GM18909 (cell line): ENCODE data around the gene BMPR2.
A peak's percentile ranks its signal among the peaks of the same experiment; 100 is the strongest.

Source experiments
- ATAC-seq: cut with Tn5 transposase; IDR thresholded peaks from one replicate; pipeline ENCODE4 v1.9.1; 2021; ENCODE audit warnings: mild to moderate bottlenecking; ENCODE audit not compliant: unreplicated experiment, poor library complexity

BMPR2 gene

GRCh38 chr2:202588647-202589581 lies 212.8 kb downstream of the BMPR2 start:
- ATAC-seq: peak; percentile 84

DNA sequence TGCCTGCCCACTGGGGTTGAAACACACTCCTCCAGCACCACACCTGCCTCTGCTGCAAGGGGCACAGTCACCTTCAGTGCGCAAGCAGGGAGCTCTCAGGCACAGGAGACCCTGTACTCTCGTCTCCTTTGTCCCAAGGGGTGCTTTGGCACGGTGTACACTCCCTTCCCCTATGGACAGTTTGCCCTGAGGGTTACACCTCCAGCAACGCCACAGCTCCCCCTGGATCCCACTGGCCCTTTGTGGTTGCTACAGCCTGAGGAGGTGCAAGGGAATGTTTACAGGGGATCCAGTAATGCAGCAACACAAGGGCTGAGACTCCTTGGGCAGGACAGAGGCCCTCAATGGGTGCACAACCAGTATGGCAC lies 213.4 kb downstream of the BMPR2 start:
- ATAC-seq: no peak

DNA sequence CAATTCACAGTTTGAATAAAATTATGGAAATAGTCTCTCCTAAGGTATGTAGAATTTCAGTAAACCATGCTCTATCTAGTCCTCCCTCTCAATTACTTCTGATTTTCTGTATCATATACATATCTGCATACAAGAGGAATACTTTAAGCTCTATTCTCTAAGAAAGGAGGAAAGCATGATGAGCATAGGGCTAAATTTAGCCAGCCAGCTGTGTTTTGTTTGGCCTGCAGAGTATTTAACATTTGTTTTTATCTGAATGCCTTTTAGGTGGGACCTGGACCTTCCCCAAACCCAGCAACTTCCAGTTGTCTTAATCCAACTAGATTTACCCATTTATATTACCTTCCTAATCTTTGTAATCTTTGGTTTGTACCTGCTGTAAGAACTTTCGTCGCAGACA lies 216.4 kb downstream of the BMPR2 start:
- no peak for ATAC-seq

DNA sequence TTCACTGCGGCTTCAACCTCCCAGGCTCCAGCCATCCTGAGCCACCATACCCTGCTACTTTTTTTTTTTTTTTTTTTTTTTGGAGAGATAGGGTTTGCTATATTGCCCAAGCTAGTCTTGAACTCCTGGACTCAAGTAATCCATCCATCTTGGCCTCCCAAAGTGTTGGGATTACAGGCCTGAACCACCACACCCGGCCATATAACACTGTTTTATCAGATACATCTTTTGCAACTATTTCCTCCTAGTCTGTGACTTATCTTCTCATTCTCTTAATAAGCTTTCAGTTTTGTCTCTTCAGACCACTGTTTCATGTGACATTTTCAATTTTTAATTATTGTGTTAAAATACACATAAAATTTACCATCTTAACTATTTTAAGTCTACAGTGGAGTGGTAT lies 223.0 kb downstream of the BMPR2 start:
- ATAC-seq: no peak

DNA sequence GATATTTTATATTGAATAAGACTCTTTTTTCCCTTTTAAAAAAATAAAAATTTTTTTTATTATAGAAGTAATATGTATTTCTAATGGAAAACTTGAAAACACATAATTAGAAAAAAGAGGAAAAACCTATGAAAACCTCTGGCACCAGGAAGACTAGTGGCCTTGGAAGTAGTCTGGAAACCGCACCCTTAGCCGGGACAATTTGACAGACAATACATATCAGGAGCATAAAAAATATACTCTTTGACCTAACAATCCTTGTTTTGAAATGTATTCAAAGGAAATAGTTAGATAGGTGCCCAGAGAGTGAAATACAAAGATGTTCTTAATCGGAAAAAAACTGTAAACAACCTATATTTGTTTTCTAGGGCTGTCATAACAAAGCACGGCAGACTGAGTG lies 223.8 kb downstream of the BMPR2 start:
- ATAC-seq: no peak

- no peak for ATAC-seq
These were observed 228.6 kb downstream of the BMPR2 start for GRCh38 chr2:202604699-202605098.

DNA sequence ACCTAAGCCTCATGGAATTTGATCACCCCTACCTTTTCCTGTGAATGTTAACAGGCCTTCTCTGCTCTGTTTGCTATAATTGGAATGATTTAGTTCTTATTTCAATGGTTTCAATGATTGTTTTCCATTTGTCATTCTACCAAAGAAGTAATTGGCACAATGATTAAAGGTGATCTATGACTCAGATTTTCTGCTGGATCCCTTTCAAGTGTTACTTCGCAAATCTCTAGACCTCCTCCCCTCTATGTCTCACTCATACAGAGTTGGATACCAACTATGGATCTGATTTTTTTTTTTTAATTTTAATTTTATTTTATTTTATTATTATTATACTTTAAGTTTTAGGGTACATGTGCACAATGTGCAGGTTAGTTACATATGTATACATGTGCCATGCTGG lies 229.0 kb downstream of the BMPR2 start:
- ATAC-seq: no peak

- ATAC-seq: peak; percentile 35
These were observed 232.2 kb downstream of the BMPR2 start for GRCh38 chr2:202608142-202608852.

GRCh38 chr2:202609381-202610145 lies 233.4 kb downstream of the BMPR2 start:
- peak; percentile 90 for ATAC-seq

- no peak for ATAC-seq
These were observed 234.3 kb downstream of the BMPR2 start for GRCh38 chr2:202610380-202610779.

DNA sequence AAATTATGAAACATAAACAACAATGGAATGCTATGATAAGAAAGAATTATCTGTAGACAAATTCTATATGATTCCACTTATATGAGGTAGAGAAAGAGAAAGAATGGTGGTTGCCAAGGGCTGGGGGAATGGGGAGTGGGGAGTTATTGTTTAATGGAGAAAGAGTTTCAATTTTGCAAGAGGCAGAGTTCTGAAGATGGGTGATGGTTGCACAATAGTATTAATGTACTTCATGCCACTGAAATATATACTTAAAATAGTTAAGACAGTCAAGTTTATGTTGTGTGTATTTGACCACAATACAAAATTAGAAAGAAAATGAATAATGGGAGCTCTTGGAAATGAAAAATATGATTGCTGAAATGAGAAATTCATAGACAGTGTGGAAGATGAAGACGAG lies 236.0 kb downstream of the BMPR2 start:
- ATAC-seq: no peak

DNA sequence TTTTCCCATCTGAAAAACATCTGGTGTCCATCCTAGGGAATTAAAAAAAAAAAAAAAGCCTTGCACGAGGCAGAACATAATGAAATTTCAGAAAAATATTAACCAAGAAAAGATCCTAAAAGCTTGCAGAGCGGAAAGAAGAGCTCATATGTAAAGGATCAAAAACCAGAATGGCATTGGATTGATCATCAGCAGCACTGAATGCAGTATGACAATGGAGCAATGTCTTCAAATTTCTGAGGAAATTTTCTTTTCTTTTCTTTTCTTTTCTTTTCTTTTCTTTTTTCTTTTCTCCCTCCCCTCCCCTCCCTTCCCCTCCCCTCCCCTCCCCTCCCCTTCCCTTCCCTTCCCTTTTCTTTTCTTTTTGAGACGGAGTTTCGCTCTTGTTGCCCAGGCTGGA lies 237.4 kb downstream of the BMPR2 start:
- no peak for ATAC-seq
